HEK293 (cell line): ENCODE data around the gene SNX13.

Experiments
- CTCF ChIA-PET: fragments of 350-600 bp; formaldehyde crosslinking; extraction: SDS; loops from one replicate; lab custom pipeline; 2021; ENCODE audit warnings: antibody characterized with exemption; lab: Yijun Ruan, JAX
- POLR2A ChIA-PET: fragments of 300-600 bp; formaldehyde crosslinking; extraction: SDS; loops from one replicate; lab custom pipeline; 2020; ENCODE audit warnings: antibody characterized with exemption, inconsistent platforms; lab: Yijun Ruan, JAX
- H3K27ac ChIP-seq: fragments of 200-500 bp; sonication (Bioruptor generic); 2 replicates; pipeline ENCODE4 v1.5.1; 2014; ENCODE audit warnings: low read depth, low read length, control low read depth, inconsistent platforms; ENCODE audit errors: extremely low read depth
- H3K36me3 ChIP-seq, 2 experiments: fragments of 200-500 bp in 1 of 2; sonication (Bioruptor generic) in 1 of 2; 1 replicate in 1 of 2; 2 replicates in 1 of 2; pipeline ENCODE4 v1.5.1; 2014 to 2017; ENCODE audit warnings: inconsistent platforms in 2 of 2, low read length in 2 of 2; ENCODE audit not compliant: control insufficient read depth in 2 of 2, insufficient read depth in 1 of 2
- H3K4me1 ChIP-seq: fragments of 200-500 bp; sonication (Bioruptor generic); 2 replicates; pipeline ENCODE4 v1.5.1; 2014; ENCODE audit warnings: mild to moderate bottlenecking, low read length, inconsistent platforms; ENCODE audit not compliant: control insufficient read depth, insufficient read depth
- H3K4me3 ChIP-seq: 2 replicates; pipeline ENCODE4 v1.5.1; 2011; ENCODE audit warnings: low read depth, mild to moderate bottlenecking, control low read depth, low read length, moderate library complexity
- H3K9me3 ChIP-seq: fragments of 200-500 bp; sonication (Bioruptor generic); 2 replicates; pipeline ENCODE4 v1.5.1; 2014; ENCODE audit warnings: low read depth, low read length, inconsistent platforms; ENCODE audit not compliant: control insufficient read depth, insufficient read depth
- BCL11B ChIP-seq: fragments of 450-650 bp; formaldehyde crosslinking; IDR thresholded peaks from 2 replicates; pipeline ENCODE4 v1.5.1; 2016; ENCODE audit warnings: low read depth, missing biosample characterization, missing genetic modification characterization
- KLF8 ChIP-seq: fragments of 450-650 bp; formaldehyde crosslinking; IDR thresholded peaks from 2 replicates; pipeline ENCODE4 v1.5.1; 2016; ENCODE audit warnings: missing biosample characterization, missing genetic modification characterization
- ZBTB1 ChIP-seq: fragments of 450-650 bp; formaldehyde crosslinking; IDR thresholded peaks from 2 replicates; pipeline ENCODE4 v1.5.1; 2016; ENCODE audit warnings: missing biosample characterization, missing genetic modification characterization
- ZBTB21 ChIP-seq: fragments of 450-650 bp; formaldehyde crosslinking; IDR thresholded peaks from 2 replicates; pipeline ENCODE4 v1.5.1; 2017; ENCODE audit warnings: missing biosample characterization, missing genetic modification characterization
- ZBTB7A ChIP-seq: fragments of 450-650 bp; formaldehyde crosslinking; IDR thresholded peaks from 2 replicates; pipeline ENCODE4 v1.5.1; 2016; ENCODE audit warnings: low read depth, missing biosample characterization, missing genetic modification characterization
- ZFP69B ChIP-seq: fragments of 450-650 bp; formaldehyde crosslinking; IDR thresholded peaks from 2 replicates; pipeline ENCODE4 v1.5.1; 2016; ENCODE audit warnings: missing biosample characterization, missing genetic modification characterization
- ZNF132 ChIP-seq: fragments of 450-650 bp; formaldehyde crosslinking; IDR thresholded peaks from 2 replicates; pipeline ENCODE4 v1.5.1; 2017; ENCODE audit warnings: missing biosample characterization, missing genetic modification characterization, borderline replicate concordance
- ZNF140 ChIP-seq: fragments of 450-650 bp; formaldehyde crosslinking; IDR thresholded peaks from 2 replicates; pipeline ENCODE4 v1.5.1; 2016; ENCODE audit warnings: missing biosample characterization, missing genetic modification characterization
- ZNF157 ChIP-seq: fragments of 450-650 bp; formaldehyde crosslinking; IDR thresholded peaks from 2 replicates; pipeline ENCODE4 v1.5.1; 2016; ENCODE audit warnings: missing biosample characterization, missing genetic modification characterization
- ZNF248 ChIP-seq: fragments of 450-650 bp; formaldehyde crosslinking; IDR thresholded peaks from 2 replicates; pipeline ENCODE4 v1.5.1; 2017; ENCODE audit warnings: missing biosample characterization, missing genetic modification characterization
- ZNF302 ChIP-seq: fragments of 450-650 bp; formaldehyde crosslinking; IDR thresholded peaks from 2 replicates; pipeline ENCODE4 v1.5.1; 2016; ENCODE audit warnings: missing biosample characterization, missing genetic modification characterization, low read depth
- ZNF549 ChIP-seq: fragments of 450-650 bp; IDR thresholded peaks from 2 replicates; pipeline ENCODE4 v1.5.1; 2018; ENCODE audit warnings: missing biosample characterization, missing genetic modification characterization, mild to moderate bottlenecking, inconsistent platforms, moderate library complexity
- ZNF558 ChIP-seq: fragments of 450-650 bp; formaldehyde crosslinking; IDR thresholded peaks from 2 replicates; pipeline ENCODE4 v1.5.1; 2016; ENCODE audit warnings: missing biosample characterization, missing genetic modification characterization
- ZNF596 ChIP-seq: fragments of 450-650 bp; IDR thresholded peaks from 2 replicates; pipeline ENCODE4 v1.5.0; 2018; ENCODE audit warnings: missing biosample characterization, mild to moderate bottlenecking, missing genetic modification characterization, moderate library complexity
- ZNF623 ChIP-seq: fragments of 450-650 bp; formaldehyde crosslinking; IDR thresholded peaks from 2 replicates; pipeline ENCODE4 v1.5.1; 2016; ENCODE audit warnings: missing biosample characterization, missing genetic modification characterization
- ZNF747 ChIP-seq: fragments of 450-650 bp; formaldehyde crosslinking; IDR thresholded peaks from 2 replicates; pipeline ENCODE4 v1.5.1; 2016; ENCODE audit warnings: missing biosample characterization, missing genetic modification characterization
- ZNF785 ChIP-seq: fragments of 450-650 bp; formaldehyde crosslinking; IDR thresholded peaks from 2 replicates; pipeline ENCODE4 v1.5.1; 2016; ENCODE audit warnings: missing biosample characterization, missing genetic modification characterization
- ZSCAN23 ChIP-seq: fragments of 450-650 bp; formaldehyde crosslinking; IDR thresholded peaks from 2 replicates; pipeline ENCODE4 v1.5.1; 2016; ENCODE audit warnings: missing biosample characterization, missing genetic modification characterization
- TF ChIP-seq, protein P1 (sequence below): fragments of 450-650 bp; formaldehyde crosslinking; conservative IDR thresholded peaks from 2 replicates; pipeline ENCODE4 v1.5.1; 2016; ENCODE audit warnings: low read depth, missing biosample characterization, missing genetic modification characterization
- TF ChIP-seq, protein P2 (sequence below): fragments of 450-650 bp; formaldehyde crosslinking; conservative IDR thresholded peaks from 2 replicates; pipeline ENCODE4 v1.5.1; 2016; ENCODE audit warnings: low read depth, missing biosample characterization, missing genetic modification characterization
- TF ChIP-seq, protein P3 (sequence below): fragments of 450-650 bp; formaldehyde crosslinking; IDR thresholded peaks from 2 replicates; pipeline ENCODE4 v1.5.1; 2016; ENCODE audit warnings: missing biosample characterization, missing genetic modification characterization
- TF ChIP-seq, protein P4 (sequence below): fragments of 450-650 bp; formaldehyde crosslinking; IDR thresholded peaks from 2 replicates; pipeline ENCODE4 v1.5.1; 2016; ENCODE audit warnings: missing biosample characterization, missing genetic modification characterization

Gene SNX13

DNA sequence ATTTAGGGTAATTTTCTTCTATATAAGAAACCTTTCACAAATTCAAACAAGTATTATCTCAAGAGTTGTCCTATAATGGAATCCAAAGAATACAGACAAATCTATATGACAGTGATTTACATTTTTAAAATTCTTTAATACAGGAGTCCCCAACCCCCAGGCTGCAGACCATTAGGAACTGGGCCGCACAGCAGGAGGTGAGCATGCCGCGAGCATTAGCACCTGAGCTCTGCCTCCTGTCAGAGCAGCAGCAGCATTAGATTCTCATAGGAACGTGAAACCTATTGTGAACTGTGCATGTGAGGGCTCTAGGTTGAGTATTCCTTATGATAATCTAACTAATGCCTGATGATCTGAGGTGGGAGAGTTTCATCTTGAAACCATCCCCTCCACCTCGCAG is 37.7 kb downstream of the SNX13 start:
- Histone ChIP-seq H3K27ac (no peak overlapping the region), H3K4me3 (no peak overlapping the region), H3K36me3 (no peaks in the 10 kb centered on the region), H3K9me3 (no peaks in the 10 kb centered on the region), H3K4me1 (peaks cover 2% of the 10 kb centered on the region; the same call in 1 of the 2 replicates)
- ChIA-PET POLR2A (no interaction called here), CTCF (interaction anchor here (0.6 kb wide), 1 partner anchor 83 kb away, joined by 3 read pairs; no protein-coding TSS in a partner anchor)
- TF ChIP-seq ZSCAN23: no peak
- no peak for TF ChIP-seq ZNF302 (tag by site-specific recombination)
- no peak for TF ChIP-seq ZBTB21
- TF ChIP-seq, protein P1, sequence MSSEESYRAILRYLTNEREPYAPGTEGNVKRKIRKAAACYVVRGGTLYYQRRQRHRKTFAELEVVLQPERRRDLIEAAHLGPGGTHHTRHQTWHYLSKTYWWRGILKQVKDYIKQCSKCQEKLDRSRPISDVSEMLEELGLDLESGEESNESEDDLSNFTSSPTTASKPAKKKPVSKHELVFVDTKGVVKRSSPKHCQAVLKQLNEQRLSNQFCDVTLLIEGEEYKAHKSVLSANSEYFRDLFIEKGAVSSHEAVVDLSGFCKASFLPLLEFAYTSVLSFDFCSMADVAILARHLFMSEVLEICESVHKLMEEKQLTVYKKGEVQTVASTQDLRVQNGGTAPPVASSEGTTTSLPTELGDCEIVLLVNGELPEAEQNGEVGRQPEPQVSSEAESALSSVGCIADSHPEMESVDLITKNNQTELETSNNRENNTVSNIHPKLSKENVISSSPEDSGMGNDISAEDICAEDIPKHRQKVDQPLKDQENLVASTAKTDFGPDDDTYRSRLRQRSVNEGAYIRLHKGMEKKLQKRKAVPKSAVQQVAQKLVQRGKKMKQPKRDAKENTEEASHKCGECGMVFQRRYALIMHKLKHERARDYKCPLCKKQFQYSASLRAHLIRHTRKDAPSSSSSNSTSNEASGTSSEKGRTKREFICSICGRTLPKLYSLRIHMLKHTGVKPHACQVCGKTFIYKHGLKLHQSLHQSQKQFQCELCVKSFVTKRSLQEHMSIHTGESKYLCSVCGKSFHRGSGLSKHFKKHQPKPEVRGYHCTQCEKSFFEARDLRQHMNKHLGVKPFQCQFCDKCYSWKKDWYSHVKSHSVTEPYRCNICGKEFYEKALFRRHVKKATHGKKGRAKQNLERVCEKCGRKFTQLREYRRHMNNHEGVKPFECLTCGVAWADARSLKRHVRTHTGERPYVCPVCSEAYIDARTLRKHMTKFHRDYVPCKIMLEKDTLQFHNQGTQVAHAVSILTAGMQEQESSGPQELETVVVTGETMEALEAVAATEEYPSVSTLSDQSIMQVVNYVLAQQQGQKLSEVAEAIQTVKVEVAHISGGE (tag by site-specific recombination): no peak

DNA sequence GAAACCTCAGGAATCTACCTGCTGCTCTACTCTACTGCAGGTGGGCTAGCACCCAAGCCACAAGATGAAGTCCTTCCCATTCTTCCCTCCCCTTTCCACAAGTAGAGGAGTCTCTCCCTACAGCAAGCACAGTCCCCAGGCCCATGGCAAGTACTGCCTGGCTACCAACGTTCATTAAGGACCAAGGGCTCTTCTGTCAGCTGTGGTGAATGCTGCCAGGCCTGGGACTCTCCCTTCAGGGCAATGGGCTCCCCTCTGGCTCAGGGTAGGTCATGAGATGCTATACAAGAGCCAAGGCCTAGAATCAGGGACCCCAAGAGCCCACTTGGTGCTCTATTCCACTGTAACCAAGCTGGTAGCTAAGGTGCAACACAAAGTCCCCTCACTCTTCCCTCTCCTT is 39.8 kb downstream of the SNX13 start:
- no peak overlapping the region for H3K4me3 ChIP-seq
- H3K36me3 ChIP-seq: no peaks in the 10 kb centered on the region
- ChIA-PET POLR2A (no interaction called here), CTCF (no interaction called here)
- peaks cover 2% of the 10 kb centered on the region; the same call in 1 of the 2 replicates for H3K4me1 ChIP-seq
- no peaks in the 10 kb centered on the region for H3K9me3 ChIP-seq
- no peak overlapping the region for H3K27ac ChIP-seq
- TF ChIP-seq ZNF747 (no peak), ZFP69B (tag by site-specific recombination) (no peak), ZNF248 (no peak), ZBTB1 (no peak), ZNF140 (no peak), ZBTB7A (tag by site-specific recombination) (no peak), ZNF558 (tag by site-specific recombination) (no peak), KLF8 (tag by site-specific recombination) (no peak), ZNF549 (no peak), ZNF623 (tag by site-specific recombination) (no peak), ZSCAN23 (no peak), ZNF596 (tag by site-specific recombination) (no peak), ZNF785 (tag by site-specific recombination) (no peak), ZNF132 (tag by site-specific recombination) (no peak), BCL11B (tag by site-specific recombination) (no peak), ZNF157 (no peak)
- TF ChIP-seq, protein P2, sequence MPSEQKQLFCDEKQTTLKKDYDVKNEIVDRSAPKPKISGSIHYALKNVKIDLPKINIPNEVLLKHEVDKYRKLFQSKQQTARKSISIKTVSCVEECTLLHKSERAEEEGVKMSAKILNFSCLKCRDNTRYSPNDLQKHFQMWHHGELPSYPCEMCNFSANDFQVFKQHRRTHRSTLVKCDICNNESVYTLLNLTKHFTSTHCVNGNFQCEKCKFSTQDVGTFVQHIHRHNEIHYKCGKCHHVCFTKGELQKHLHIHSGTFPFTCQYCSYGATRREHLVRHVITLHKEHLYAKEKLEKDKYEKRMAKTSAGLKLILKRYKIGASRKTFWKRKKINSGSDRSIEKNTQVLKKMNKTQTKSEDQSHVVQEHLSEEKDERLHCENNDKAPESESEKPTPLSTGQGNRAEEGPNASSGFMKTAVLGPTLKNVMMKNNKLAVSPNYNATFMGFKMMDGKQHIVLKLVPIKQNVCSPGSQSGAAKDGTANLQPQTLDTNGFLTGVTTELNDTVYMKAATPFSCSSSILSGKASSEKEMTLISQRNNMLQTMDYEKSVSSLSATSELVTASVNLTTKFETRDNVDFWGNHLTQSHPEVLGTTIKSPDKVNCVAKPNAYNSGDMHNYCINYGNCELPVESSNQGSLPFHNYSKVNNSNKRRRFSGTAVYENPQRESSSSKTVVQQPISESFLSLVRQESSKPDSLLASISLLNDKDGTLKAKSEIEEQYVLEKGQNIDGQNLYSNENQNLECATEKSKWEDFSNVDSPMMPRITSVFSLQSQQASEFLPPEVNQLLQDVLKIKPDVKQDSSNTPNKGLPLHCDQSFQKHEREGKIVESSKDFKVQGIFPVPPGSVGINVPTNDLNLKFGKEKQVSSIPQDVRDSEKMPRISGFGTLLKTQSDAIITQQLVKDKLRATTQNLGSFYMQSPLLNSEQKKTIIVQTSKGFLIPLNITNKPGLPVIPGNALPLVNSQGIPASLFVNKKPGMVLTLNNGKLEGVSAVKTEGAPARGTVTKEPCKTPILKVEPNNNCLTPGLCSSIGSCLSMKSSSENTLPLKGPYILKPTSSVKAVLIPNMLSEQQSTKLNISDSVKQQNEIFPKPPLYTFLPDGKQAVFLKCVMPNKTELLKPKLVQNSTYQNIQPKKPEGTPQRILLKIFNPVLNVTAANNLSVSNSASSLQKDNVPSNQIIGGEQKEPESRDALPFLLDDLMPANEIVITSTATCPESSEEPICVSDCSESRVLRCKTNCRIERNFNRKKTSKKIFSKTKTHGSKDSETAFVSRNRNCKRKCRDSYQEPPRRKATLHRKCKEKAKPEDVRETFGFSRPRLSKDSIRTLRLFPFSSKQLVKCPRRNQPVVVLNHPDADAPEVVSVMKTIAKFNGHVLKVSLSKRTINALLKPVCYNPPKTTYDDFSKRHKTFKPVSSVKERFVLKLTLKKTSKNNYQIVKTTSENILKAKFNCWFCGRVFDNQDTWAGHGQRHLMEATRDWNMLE: no peak
- TF ChIP-seq, protein P3, sequence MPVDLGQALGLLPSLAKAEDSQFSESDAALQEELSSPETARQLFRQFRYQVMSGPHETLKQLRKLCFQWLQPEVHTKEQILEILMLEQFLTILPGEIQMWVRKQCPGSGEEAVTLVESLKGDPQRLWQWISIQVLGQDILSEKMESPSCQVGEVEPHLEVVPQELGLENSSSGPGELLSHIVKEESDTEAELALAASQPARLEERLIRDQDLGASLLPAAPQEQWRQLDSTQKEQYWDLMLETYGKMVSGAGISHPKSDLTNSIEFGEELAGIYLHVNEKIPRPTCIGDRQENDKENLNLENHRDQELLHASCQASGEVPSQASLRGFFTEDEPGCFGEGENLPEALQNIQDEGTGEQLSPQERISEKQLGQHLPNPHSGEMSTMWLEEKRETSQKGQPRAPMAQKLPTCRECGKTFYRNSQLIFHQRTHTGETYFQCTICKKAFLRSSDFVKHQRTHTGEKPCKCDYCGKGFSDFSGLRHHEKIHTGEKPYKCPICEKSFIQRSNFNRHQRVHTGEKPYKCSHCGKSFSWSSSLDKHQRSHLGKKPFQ (tag by site-specific recombination): no peak
- TF ChIP-seq, protein P4, sequence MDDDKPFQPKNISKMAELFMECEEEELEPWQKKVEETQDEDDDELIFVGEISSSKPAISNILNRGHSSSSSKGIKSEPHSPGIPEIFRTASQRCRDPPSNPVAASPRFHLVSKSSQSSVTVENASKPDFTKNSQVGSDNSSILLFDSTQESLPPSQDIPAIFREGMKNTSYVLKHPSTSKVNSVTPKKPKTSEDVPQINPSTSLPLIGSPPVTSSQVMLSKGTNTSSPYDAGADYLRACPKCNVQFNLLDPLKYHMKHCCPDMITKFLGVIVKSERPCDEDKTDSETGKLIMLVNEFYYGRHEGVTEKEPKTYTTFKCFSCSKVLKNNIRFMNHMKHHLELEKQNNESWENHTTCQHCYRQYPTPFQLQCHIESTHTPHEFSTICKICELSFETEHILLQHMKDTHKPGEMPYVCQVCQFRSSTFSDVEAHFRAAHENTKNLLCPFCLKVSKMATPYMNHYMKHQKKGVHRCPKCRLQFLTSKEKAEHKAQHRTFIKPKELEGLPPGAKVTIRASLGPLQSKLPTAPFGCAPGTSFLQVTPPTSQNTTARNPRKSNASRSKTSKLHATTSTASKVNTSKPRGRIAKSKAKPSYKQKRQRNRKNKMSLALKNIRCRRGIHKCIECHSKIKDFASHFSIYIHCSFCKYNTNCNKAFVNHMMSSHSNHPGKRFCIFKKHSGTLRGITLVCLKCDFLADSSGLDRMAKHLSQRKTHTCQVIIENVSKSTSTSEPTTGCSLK (tag by site-specific recombination): no peak
